Measurements from ENCODE around the gene SPATC1L. TPM values are rescaled to one million over a fixed set of nuclear protein-coding genes. Genes with fewer than 3 reads are reported as not detected.

The SPATC1L gene
- total RNA-seq, 6 donors from 2014 or later = 0.91 to 22.0 (median 7.2) TPM

GRCh38 chr21:46124083-46124925 is 60.0 kb downstream of the SPATC1L start:
- H3K9me3 ChIP-seq = no peaks in the 10 kb centered on the region
- no peak overlapping the region for H3K4me3 ChIP-seq
- peaks cover 0 to 73% (median 34%) of the 10 kb centered on the region in 4 donors for H3K36me3 ChIP-seq
- H3K27ac ChIP-seq = no peak overlapping the region
- DNase-seq (peak; percentile 16 to 63), ATAC-seq (ENCODE audit: low FRiP score in 2 of 2) (no peak)
- H3K27me3 ChIP-seq = no peaks in the 10 kb centered on the region
- WGBS, 2 donors = 91 to 95% methylated on average over 12 of the region's 16 CpGs
- TF ChIP-seq POLR2AphosphoS5 (IDR thresholded peaks at IDR 0.05) (no peak), POLR2A (IDR thresholded peaks at IDR 0.05) (no peak), EP300 (IDR thresholded peaks at IDR 0.05) (no peak)
- TF ChIP-seq, protein P1, sequence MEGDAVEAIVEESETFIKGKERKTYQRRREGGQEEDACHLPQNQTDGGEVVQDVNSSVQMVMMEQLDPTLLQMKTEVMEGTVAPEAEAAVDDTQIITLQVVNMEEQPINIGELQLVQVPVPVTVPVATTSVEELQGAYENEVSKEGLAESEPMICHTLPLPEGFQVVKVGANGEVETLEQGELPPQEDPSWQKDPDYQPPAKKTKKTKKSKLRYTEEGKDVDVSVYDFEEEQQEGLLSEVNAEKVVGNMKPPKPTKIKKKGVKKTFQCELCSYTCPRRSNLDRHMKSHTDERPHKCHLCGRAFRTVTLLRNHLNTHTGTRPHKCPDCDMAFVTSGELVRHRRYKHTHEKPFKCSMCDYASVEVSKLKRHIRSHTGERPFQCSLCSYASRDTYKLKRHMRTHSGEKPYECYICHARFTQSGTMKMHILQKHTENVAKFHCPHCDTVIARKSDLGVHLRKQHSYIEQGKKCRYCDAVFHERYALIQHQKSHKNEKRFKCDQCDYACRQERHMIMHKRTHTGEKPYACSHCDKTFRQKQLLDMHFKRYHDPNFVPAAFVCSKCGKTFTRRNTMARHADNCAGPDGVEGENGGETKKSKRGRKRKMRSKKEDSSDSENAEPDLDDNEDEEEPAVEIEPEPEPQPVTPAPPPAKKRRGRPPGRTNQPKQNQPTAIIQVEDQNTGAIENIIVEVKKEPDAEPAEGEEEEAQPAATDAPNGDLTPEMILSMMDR (IDR thresholded peaks at IDR 0.05) = no peak
- H3K4me1 ChIP-seq = no peaks in the 10 kb centered on the region

DNA sequence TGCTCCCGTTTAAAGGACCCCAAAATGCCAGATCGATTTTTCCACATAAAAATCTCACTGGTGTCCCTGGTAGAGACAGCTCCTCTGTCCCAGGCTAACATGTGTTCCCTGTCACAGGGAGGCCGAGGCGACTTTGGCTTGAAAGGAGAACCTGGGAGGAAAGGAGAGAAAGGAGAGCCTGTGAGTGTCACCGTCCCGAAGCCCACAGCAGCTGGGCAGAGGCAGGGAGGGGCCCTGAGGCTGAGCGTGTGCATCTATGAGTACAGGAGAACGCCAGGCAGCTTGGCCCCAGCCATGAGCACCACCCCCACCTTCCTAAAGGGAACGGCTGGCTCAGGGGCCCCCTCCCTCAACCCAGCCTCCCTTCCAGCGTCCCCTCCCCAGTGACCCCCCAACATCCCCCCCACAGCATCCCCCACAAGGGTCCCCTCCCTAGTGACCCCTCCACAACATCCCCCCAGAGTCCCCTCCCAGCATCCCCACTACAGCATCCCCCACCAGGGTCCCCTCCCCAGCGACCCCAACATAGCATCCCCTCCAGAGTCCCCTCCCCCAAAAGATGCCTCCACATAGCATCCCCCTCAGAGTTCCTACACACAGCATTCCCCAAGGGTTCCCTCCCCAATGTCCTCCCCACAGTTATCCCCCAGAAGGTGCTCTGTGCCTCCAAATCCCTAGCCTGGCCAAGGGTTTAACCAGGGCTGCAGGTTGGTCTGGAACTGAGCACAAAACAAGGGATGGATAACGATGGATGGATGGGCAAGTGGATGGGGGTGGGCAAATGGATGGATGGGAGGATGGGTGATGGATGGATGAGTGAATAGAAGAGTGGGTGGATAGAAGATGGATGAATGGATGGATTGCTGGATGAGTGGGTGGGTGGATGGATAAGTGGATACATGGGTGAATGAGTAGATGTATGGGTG is 61.2 kb downstream of the SPATC1L start:
- H3K36me3 ChIP-seq = peaks cover 0 to 79% (median 38%) of the 10 kb centered on the region in 4 donors

GRCh38 chr21:46122237-46122671 is 62.0 kb downstream of the SPATC1L start:
- Histone ChIP-seq H3K4me3 (no peak overlapping the region), H3K9me3 (no peaks in the 10 kb centered on the region), H3K27ac (no peak overlapping the region), H3K27me3 (no peaks in the 10 kb centered on the region), H3K36me3 (peaks cover 0 to 82% (median 40%) of the 10 kb centered on the region in 4 donors), H3K4me1 (no peaks in the 10 kb centered on the region)
- WGBS, 2 donors = 87 to 92% methylated on average over 10 to 12 of the region's 12 CpGs
- ATAC-seq (ENCODE audit: low FRiP score in 2 of 2) (no peak), DNase-seq (no peak)
- TF ChIP-seq POLR2AphosphoS5 (IDR thresholded peaks at IDR 0.05) (no peak), POLR2A (IDR thresholded peaks at IDR 0.05) (no peak), EP300 (IDR thresholded peaks at IDR 0.05) (no peak)
- TF ChIP-seq, protein P1 (IDR thresholded peaks at IDR 0.05) = no peak

More for the DNA sequence above, 61.2 kb downstream of the SPATC1L start:
- DNase-seq (peak in 1 of 2 donors; percentile 12), ATAC-seq (ENCODE audit: low FRiP score in 2 of 2) (no peak)
- WGBS, 2 donors = 89 to 92% methylated on average over 11 of the region's 12 CpGs
- Histone ChIP-seq H3K27ac (no peak overlapping the region), H3K4me1 (no peaks in the 10 kb centered on the region), H3K27me3 (no peaks in the 10 kb centered on the region), H3K4me3 (no peak overlapping the region), H3K9me3 (no peaks in the 10 kb centered on the region)
- TF ChIP-seq, protein P1 (IDR thresholded peaks at IDR 0.05) = no peak
- TF ChIP-seq POLR2AphosphoS5 (IDR thresholded peaks at IDR 0.05) (no peak), EP300 (IDR thresholded peaks at IDR 0.05) (no peak), POLR2A (IDR thresholded peaks at IDR 0.05) (no peak)

- ATAC-seq (ENCODE audit: low FRiP score in 2 of 2) = no peak
- Histone ChIP-seq H3K4me1 (no peaks in the 10 kb centered on the region), H3K27ac (no peak overlapping the region), H3K27me3 (no peaks in the 10 kb centered on the region), H3K9me3 (no peaks in the 10 kb centered on the region), H3K4me3 (no peak overlapping the region), H3K36me3 (peaks cover 0 to 82% (median 40%) of the 10 kb centered on the region in 4 donors)
- WGBS, 2 donors = 89 to 91% methylated on average over 9 to 16 of the region's 29 CpGs
- no peak for TF ChIP-seq POLR2AphosphoS5 (IDR thresholded peaks at IDR 0.05)
- no peak for TF ChIP-seq POLR2A (IDR thresholded peaks at IDR 0.05)
- TF ChIP-seq, protein P1 (IDR thresholded peaks at IDR 0.05) = no peak
- TF ChIP-seq EP300 (IDR thresholded peaks at IDR 0.05) = no peak
- DNase-seq = peak; percentile 17 to 64
These were observed 62.7 kb downstream of the SPATC1L start for GRCh38 chr21:46121286-46122221.

All from upper lobe of left lung (tissue), 6 donors.